Midbrain (tissue), 1 donor: ENCODE measurements around the gene PPFIA2.
"Not testable (repeated sequence)": the region's sequence is repeated elsewhere in the genome, so short reads cannot be mapped to it uniquely, and the experiment has no call there.

Source experiments
- DNase-seq: peaks from one replicate; lab custom pipeline; 2025; lab: John Stamatoyannopoulos, UW

Gene PPFIA2

GRCh38 chr12:81211306-81211705 is 547.8 kb downstream of the PPFIA2 start:
- DNase-seq, result no peak

GRCh38 chr12:81209772-81210225 is 549.4 kb downstream of the PPFIA2 start:
- DNase-seq, result not testable (repeated sequence)

- no peak for DNase-seq
Measured at GRCh38 chr12:81209012-81209411, 550.1 kb downstream of the PPFIA2 start.

GRCh38 chr12:81208187-81208911 is 550.8 kb downstream of the PPFIA2 start:
- no peak for DNase-seq
